GM06990 (cell line): ENCODE results near the gene OTOS.

Experiments
- DNase-seq: peaks from one replicate; pipeline ENCODE4 v3.0.0-alpha.2; 2011; ENCODE audit not compliant: insufficient read length; ENCODE audit errors: extremely low read depth
- H3K27me3 ChIP-seq: replicated peaks from 2 replicates; pipeline ENCODE4 v1.6.0; 2011; ENCODE audit warnings: low read length; ENCODE audit not compliant: control insufficient read depth, insufficient read depth
- H3K36me3 ChIP-seq: 2 replicates; pipeline ENCODE4 v1.5.1; 2011; ENCODE audit warnings: low read length; ENCODE audit not compliant: control insufficient read depth, insufficient read depth
- H3K4me3 ChIP-seq: replicated peaks from 2 replicates; pipeline ENCODE4 v1.5.1; 2011; ENCODE audit warnings: low read depth, mild to moderate bottlenecking, control low read depth, low read length
- TF ChIP-seq, protein P1 (sequence below): IDR thresholded peaks from 2 replicates; pipeline ENCODE4 v1.5.1; 2011; ENCODE audit warnings: low read length, control low read depth, mild to moderate bottlenecking, inconsistent platforms; ENCODE audit not compliant: insufficient read depth, poor library complexity, severe bottlenecking

The OTOS gene

DNA sequence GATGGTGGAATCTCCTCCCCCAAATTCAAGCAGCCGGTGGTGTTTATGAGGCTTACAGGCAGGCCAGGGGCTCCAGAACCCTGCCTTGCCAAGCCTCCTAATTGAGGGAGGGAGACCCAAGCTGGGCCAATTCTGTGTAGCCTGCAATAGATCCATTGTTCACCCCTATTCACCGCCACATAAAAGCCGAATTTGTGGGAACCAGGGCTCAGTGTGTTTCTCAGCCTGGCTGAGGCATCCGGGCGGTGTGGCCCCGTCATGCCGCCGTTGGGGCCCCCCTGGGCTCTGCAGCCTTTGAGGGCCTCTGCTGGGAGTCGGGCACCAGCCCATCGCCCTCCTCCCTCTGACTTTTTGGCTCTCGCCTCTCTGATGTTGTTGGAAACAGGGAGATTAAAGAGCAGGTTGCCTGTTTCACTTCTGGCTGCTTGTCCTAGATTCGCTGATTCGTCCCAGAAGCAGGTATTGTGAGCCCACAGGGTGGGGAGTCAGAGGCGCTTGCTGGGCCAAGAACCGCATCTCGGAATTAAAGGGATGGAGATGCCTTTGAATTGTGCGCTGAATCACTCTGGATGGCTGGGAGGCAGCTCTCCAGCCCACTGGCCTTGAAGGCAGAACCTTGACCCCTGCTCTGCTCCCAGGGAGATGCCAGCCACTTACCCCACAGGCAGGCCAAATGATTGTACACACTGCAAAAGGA is 14.7 kb upstream of the OTOS start:
- Histone ChIP-seq H3K36me3 (no peaks in the 10 kb centered on the region), H3K27me3 (no peaks in the 10 kb centered on the region), H3K4me3 (no peak overlapping the region)
- TF ChIP-seq, protein P1, sequence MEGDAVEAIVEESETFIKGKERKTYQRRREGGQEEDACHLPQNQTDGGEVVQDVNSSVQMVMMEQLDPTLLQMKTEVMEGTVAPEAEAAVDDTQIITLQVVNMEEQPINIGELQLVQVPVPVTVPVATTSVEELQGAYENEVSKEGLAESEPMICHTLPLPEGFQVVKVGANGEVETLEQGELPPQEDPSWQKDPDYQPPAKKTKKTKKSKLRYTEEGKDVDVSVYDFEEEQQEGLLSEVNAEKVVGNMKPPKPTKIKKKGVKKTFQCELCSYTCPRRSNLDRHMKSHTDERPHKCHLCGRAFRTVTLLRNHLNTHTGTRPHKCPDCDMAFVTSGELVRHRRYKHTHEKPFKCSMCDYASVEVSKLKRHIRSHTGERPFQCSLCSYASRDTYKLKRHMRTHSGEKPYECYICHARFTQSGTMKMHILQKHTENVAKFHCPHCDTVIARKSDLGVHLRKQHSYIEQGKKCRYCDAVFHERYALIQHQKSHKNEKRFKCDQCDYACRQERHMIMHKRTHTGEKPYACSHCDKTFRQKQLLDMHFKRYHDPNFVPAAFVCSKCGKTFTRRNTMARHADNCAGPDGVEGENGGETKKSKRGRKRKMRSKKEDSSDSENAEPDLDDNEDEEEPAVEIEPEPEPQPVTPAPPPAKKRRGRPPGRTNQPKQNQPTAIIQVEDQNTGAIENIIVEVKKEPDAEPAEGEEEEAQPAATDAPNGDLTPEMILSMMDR: no peak
- no peak for DNase-seq

DNA sequence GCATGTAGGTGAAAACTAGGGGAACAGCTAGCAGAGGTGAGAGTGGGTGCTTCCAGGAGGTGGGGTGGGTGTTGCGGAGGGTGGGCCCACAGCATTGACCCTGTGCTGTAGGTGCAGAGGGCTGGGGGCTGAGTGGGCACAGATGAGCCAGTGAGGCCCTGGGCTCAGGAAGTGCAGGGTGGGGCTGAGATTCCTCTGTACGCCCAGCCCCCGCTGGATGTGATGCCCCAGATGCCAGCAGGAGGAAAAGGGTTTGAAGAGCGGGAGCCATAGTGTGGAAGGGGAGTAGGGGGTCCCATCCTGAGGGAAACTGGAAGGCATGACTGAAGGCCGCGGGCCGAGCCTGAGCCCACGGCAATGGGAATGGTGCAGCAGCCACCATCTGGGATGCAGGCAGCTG is 14.1 kb upstream of the OTOS start:
- DNase-seq: no peak
- no peaks in the 10 kb centered on the region for H3K27me3 ChIP-seq
- TF ChIP-seq, protein P1: no peak
- no peak overlapping the region for H3K4me3 ChIP-seq
- H3K36me3 ChIP-seq: no peaks in the 10 kb centered on the region

DNA sequence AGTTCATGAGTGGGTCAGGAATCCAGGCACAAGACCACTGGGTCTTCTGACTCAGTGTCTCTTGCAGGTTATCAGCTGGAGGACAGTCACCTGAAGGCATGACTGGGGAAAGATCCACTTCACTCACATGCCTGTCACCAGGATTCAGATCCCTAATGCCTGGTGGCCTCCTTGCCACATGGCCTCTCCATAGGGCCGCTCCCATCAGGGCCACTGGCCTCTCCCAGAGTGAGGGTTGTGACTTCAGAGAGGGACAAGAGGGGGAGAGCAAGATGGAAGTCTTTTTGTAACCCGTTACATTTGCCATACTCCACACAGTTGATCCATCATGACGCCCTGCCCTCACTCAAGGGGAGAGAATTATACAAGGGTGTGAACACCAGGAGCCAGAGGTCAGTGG is 13.0 kb upstream of the OTOS start:
- no peak for DNase-seq
- no peak overlapping the region for H3K4me3 ChIP-seq
- H3K36me3 ChIP-seq: no peaks in the 10 kb centered on the region
- TF ChIP-seq, protein P1: no peak
- H3K27me3 ChIP-seq: no peaks in the 10 kb centered on the region

DNA sequence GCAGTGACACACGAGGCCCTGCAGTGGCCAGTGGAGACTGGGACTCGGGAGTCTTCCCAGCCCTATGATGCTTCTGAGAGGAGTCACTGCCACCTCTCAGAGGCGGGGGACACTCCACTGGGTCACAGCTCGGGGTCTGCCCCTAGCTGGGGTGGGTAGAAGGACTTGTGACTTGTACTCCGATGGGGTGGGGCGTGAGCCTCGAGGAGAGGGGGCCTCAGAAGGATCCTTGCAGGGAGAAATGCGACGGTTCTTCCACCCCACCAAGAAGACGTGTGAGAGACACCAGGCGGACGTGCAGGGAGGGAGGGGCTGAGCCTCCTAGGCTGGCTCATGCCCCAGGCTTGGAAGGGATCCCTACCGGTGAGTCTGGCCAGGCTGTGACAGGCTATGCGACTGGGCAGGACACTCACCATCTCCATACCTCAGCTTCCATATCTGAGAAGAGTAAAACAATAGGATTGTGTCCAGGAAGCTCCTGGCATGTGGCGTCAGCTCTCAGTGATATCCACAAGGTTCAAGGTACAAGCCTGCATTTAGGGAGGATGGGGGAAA is 11.1 kb upstream of the OTOS start:
- no peaks in the 10 kb centered on the region for H3K36me3 ChIP-seq
- TF ChIP-seq, protein P1: no peak
- H3K4me3 ChIP-seq: no peak overlapping the region
- no peak for DNase-seq
- no peaks in the 10 kb centered on the region for H3K27me3 ChIP-seq

DNA sequence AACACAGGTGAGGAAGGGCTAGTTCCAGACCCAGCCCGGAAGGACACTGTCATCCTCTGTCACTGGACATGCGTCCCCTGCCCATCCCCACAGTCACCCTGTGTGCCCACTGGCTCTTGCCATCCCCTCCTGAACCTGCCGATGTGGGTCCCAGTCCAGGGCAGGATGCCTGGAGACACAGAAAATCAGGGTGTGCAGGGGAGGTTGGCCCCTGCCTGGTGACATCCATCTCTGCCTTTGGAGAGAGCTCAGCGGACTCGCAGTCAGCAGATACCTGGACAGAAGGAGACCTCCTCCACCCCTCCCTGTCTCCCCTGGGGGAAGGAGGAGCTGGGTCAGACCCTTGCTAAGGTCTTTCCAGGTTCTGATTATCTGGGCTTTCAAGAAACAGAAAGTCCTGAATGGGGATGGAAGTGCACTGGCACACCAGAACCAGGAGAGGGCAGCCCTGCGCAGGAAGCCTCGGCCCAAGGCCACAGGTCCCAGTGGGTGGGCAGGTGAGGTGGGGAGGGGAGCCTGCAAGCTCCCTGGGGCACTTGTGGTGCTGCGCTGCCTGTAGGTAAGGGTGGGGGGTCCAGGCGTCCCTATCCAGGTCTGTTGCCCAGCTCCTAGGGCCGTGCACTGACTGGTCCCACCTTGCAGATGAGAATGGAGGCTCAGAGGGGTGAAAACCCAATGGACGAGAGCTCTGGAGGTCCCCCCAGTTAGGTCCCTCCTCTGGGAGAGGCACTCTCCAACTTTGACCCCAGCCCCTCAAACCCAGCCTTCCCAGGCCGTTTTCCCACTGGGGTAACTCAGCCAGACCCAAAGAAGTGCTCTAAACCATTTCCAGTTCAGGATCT is 9.7 kb upstream of the OTOS start:
- TF ChIP-seq, protein P1: peak; percentile 91
- Histone ChIP-seq H3K4me3 (no peak overlapping the region), H3K27me3 (no peaks in the 10 kb centered on the region), H3K36me3 (no peaks in the 10 kb centered on the region)
- no peak for DNase-seq
